Cardiac muscle cell (in vitro differentiated cells and primary cell): Measurements from ENCODE around the gene FAM187B. TPM values are rescaled to one million over a fixed set of nuclear protein-coding genes. Genes with fewer than 3 reads are reported as not detected.

Experiments
- DNase-seq, 2 donors: peaks; one replicate each; pipeline versions ENCODE4 v3.0.0 to v3.0.0-alpha.2; 2010 to 2017; ENCODE audit warnings: low read depth in 1 of 2, low spot score in 1 of 2
- H3K27ac ChIP-seq: fragments of 200-600 bp; sonication (generic); 2 replicates; pipeline ENCODE4 v1.5.1; 2016
- H3K27me3 ChIP-seq: fragments of 200-600 bp; sonication (generic); 2 replicates; pipeline ENCODE4 v1.6.0; 2016; ENCODE audit warnings: control low read depth
- H3K36me3 ChIP-seq: fragments of 200-600 bp; sonication (generic); 2 replicates; pipeline ENCODE4 v1.5.1; 2016; ENCODE audit warnings: control low read depth
- H3K4me1 ChIP-seq: fragments of 200-600 bp; sonication (generic); 2 replicates; pipeline ENCODE4 v1.8.1; 2017; ENCODE audit warnings: low read depth, mild to moderate bottlenecking, mixed run types
- H3K4me3 ChIP-seq: fragments of 200-600 bp; sonication (generic); 2 replicates; pipeline ENCODE4 v1.5.1; 2016; ENCODE audit warnings: mild to moderate bottlenecking
- H3K9me3 ChIP-seq: fragments of 200-600 bp; sonication (generic); 2 replicates; pipeline ENCODE4 v1.5.1; 2017; ENCODE audit warnings: low read depth, mild to moderate bottlenecking, control low read depth
- polyA plus RNA-seq: library from polyadenylated mRNA; unstranded; fragments of >200 nt; fragmentation: Nextera tagmentation; extraction: Ambion mirVana; gene quantifications from 2 replicates; pipeline ENCODE4 v1.2.1, GENCODE V29; 2016
- total RNA-seq: library from RNA; depleted of rRNA; stranded (reverse); fragments of >200 nt; gene quantifications from 2 replicates; pipeline ENCODE4 v1.2.3, GENCODE V29; 2016
- TF ChIP-seq, protein P1 (sequence below): IDR thresholded peaks from 2 replicates; pipeline ENCODE4 v1.5.1; 2012; ENCODE audit warnings: low read depth, mild to moderate bottlenecking, low read length

Gene FAM187B
- total and polyA plus RNA-seq, 2 experiments from 2014 or later: not detected

DNA sequence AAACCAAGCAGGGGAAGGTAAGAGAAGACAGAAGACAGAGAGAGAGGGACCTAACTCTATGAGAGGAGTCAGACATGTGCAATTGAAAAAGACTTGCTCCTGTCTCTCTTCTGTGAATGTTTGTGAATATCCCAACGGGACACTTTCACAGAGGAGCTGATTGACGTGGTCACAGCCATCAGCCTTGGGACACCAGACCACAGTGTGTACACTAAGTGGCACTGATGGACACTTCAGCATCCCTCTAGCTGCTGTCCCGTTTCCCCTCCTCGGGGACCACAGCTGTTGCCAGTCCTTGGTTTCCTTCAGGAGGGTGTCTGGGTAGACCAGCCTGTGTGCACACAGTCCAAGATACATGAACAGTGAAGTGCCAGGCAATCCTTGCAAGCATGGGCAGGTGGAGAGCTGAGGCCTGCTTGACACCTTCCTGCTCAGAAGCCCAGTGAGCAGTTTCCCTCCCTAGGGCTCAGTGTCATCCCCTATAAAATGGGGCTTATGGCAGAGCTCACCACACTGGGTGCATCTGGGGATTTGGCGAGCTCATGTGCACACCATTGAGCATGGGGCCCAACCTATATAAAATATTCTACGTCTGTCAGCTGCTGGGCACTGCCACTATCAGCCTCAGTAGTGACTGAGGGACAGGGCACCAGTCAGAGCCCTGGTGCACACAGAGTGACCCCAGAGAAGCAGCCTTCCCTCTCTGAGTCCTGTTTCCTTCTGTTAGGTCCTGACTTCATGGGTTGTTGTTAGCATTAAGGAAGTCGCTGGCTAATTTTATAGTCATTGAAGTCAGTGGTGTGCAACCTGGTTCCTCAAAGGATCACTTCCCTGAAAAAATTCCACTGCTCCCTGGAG lies 36.0 kb upstream of the FAM187B start:
- DNase-seq: no peak
- Histone ChIP-seq H3K4me1 (peaks cover 6% of the 10 kb centered on the region), H3K36me3 (no peaks in the 10 kb centered on the region), H3K4me3 (no peak overlapping the region), H3K27me3 (no peaks in the 10 kb centered on the region), H3K9me3 (no peaks in the 10 kb centered on the region), H3K27ac (peak overlapping the region; percentile 4)
- TF ChIP-seq, protein P1, sequence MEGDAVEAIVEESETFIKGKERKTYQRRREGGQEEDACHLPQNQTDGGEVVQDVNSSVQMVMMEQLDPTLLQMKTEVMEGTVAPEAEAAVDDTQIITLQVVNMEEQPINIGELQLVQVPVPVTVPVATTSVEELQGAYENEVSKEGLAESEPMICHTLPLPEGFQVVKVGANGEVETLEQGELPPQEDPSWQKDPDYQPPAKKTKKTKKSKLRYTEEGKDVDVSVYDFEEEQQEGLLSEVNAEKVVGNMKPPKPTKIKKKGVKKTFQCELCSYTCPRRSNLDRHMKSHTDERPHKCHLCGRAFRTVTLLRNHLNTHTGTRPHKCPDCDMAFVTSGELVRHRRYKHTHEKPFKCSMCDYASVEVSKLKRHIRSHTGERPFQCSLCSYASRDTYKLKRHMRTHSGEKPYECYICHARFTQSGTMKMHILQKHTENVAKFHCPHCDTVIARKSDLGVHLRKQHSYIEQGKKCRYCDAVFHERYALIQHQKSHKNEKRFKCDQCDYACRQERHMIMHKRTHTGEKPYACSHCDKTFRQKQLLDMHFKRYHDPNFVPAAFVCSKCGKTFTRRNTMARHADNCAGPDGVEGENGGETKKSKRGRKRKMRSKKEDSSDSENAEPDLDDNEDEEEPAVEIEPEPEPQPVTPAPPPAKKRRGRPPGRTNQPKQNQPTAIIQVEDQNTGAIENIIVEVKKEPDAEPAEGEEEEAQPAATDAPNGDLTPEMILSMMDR: no peak

DNA sequence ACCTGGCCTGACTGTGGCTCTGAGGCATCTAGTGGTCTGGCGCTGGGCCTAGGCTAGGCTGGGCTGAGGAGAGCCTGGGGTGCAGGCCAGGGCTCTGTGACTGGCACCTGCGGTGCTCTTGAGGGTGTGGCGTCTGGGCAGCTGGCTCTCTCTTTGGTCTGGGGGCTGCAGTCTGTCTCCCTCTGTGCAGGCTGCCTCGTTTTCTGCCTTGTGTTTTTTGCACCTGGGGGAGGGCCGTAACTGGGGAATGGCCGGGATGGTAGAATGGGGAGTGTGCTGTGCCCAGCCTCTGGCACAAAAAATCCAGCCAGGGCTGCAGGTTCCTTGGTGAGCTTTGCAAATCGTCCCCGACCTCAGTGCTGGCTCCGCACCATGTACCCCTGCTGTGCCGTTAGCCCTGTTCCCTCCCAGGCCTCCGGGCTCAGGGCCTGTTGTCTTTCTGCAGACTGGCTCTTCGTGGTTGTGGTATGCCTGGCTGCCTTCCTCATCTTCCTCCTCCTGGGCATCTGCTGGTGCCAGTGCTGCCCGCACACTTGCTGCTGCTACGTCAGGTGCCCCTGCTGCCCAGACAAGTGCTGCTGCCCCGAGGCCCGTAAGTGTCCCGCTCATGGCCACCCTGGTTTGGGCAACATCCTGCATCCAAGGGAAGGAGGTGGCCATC lies 33.7 kb upstream of the FAM187B start:
- Histone ChIP-seq H3K9me3 (no peaks in the 10 kb centered on the region), H3K36me3 (no peaks in the 10 kb centered on the region), H3K27ac (peak overlapping the region; percentile 17), H3K27me3 (no peaks in the 10 kb centered on the region), H3K4me1 (peaks cover 4% of the 10 kb centered on the region), H3K4me3 (no peak overlapping the region)
- no peak for DNase-seq
- TF ChIP-seq, protein P1: no peak

- H3K4me1 ChIP-seq: no peaks in the 10 kb centered on the region
- no peaks in the 10 kb centered on the region for H3K36me3 ChIP-seq
- no peaks in the 10 kb centered on the region for H3K27me3 ChIP-seq
- TF ChIP-seq, protein P1: no peak
- no peak for DNase-seq
- H3K9me3 ChIP-seq: no peaks in the 10 kb centered on the region
- H3K4me3 ChIP-seq: no peak overlapping the region
- H3K27ac ChIP-seq: peak overlapping the region; percentile 17
Measured at GRCh38 chr19:35261356-35262100, 33.0 kb upstream of the FAM187B start.

GRCh38 chr19:35260694-35261304 lies 32.3 kb upstream of the FAM187B start:
- no peaks in the 10 kb centered on the region for H3K4me1 ChIP-seq
- H3K4me3 ChIP-seq: no peak overlapping the region
- H3K27me3 ChIP-seq: no peaks in the 10 kb centered on the region
- H3K9me3 ChIP-seq: no peaks in the 10 kb centered on the region
- no peak for DNase-seq
- no peaks in the 10 kb centered on the region for H3K36me3 ChIP-seq
- TF ChIP-seq, protein P1: no peak
- H3K27ac ChIP-seq: no peak overlapping the region

DNA sequence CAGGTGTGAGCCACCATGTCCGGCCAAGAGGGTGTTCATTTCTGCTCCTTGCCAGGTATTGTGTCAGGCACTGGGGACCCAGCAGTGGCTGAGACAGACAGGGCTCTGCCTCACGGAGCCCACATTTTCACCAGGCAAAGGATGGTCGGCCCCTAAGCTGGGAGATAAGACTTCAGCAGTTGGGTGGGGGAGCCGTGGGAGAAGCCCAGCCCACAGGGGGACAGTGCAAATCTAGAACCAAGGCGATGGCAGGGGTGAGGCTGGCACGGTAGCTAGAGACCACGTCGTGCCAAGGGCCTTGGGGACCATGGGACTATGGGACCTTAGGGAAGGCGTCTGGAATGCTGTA lies 28.5 kb upstream of the FAM187B start:
- Histone ChIP-seq H3K4me3 (no peak overlapping the region), H3K4me1 (no peaks in the 10 kb centered on the region), H3K27me3 (no peaks in the 10 kb centered on the region), H3K27ac (no peak overlapping the region), H3K9me3 (no peaks in the 10 kb centered on the region), H3K36me3 (no peaks in the 10 kb centered on the region)
- TF ChIP-seq, protein P1: no peak
- no peak for DNase-seq
